OCI-LY1 (cell line): ENCODE data around the gene TTC3.

Experiments
- H2AFZ ChIP-seq: fragments of 200-600 bp; sonication (generic), shearing (Covaris generic); 2 replicates; pipeline ENCODE4 v1.6.0; 2014; ENCODE audit warnings: antibody characterized with exemption, mild to moderate bottlenecking, low read length
- H3F3A ChIP-seq: fragments of 200-600 bp; sonication (generic), shearing (Covaris generic); 2 replicates; pipeline ENCODE4 v1.6.0; 2014; ENCODE audit warnings: mild to moderate bottlenecking, antibody characterized with exemption, low read length, moderate library complexity; ENCODE audit not compliant: insufficient read depth
- H3K27ac ChIP-seq: fragments of 200-600 bp; sonication (generic); 2 replicates; pipeline ENCODE4 v1.5.1; 2014; ENCODE audit warnings: low read length, mixed run types, mild to moderate bottlenecking, low read depth; ENCODE audit not compliant: poor library complexity, severe bottlenecking
- H3K27me3 ChIP-seq: fragments of 200-600 bp; sonication (generic); 2 replicates; pipeline ENCODE4 v1.6.0; 2014; ENCODE audit warnings: antibody characterized with exemption, mild to moderate bottlenecking, low read length, moderate library complexity; ENCODE audit not compliant: insufficient read depth
- H3K36me3 ChIP-seq: fragments of 200-600 bp; sonication (generic); 2 replicates; pipeline ENCODE4 v1.6.1; 2014; ENCODE audit warnings: mild to moderate bottlenecking, antibody characterized with exemption, low read length, moderate library complexity, mixed read lengths; ENCODE audit not compliant: insufficient read depth
- H3K4me1 ChIP-seq: fragments of 200-600 bp; sonication (generic); 2 replicates; pipeline ENCODE4 v1.5.1; 2014; ENCODE audit warnings: mild to moderate bottlenecking, low read length, moderate library complexity; ENCODE audit not compliant: insufficient read depth, severe bottlenecking
- H3K4me2 ChIP-seq: fragments of 200-600 bp; sonication (generic), shearing (Covaris generic); 2 replicates; pipeline ENCODE4 v1.6.1; 2014; ENCODE audit warnings: low read length
- H3K4me3 ChIP-seq: fragments of 200-600 bp; sonication (generic); 2 replicates; pipeline ENCODE4 v1.5.1; 2014; ENCODE audit warnings: low read length, low read depth, mild to moderate bottlenecking, mixed read lengths; ENCODE audit not compliant: poor library complexity, severe bottlenecking
- H3K79me2 ChIP-seq: fragments of 200-600 bp; shearing (Covaris generic); 2 replicates; pipeline ENCODE4 v1.6.1; 2016; ENCODE audit warnings: mixed run types, low read length, mixed read lengths; ENCODE audit not compliant: insufficient read depth
- H3K9ac ChIP-seq: fragments of 200-600 bp; sonication (generic), shearing (Covaris generic); 2 replicates; pipeline ENCODE4 v1.6.1; 2014; ENCODE audit warnings: mild to moderate bottlenecking, low read length, mixed read lengths
- H3K9me2 ChIP-seq: fragments of 200-600 bp; sonication (generic), shearing (Covaris generic); 2 replicates; pipeline ENCODE4 v1.6.1; 2014; ENCODE audit warnings: low read depth, mild to moderate bottlenecking, low read length, mixed read lengths
- H3K9me3 ChIP-seq: fragments of 200-600 bp; shearing (Covaris generic); 2 replicates; pipeline ENCODE4 v1.6.1; 2014; ENCODE audit warnings: low read length, mixed read lengths
- H4K20me1 ChIP-seq: fragments of 200-600 bp; sonication (generic), shearing (Covaris generic); 2 replicates; pipeline ENCODE4 v1.6.0; 2016; ENCODE audit warnings: mild to moderate bottlenecking, low read length; ENCODE audit not compliant: insufficient read depth
- EZH2 ChIP-seq: fragments of 200-600 bp; sonication (generic), shearing (Covaris generic); IDR thresholded peaks from 2 replicates; pipeline ENCODE4 v1.8.0; 2017; ENCODE audit warnings: borderline replicate concordance, mixed run types, mild to moderate bottlenecking, antibody characterized with exemption, low read length, moderate library complexity, mixed read lengths
- TF ChIP-seq, protein P1 (sequence below): fragments of 200-600 bp; sonication (generic), shearing (Covaris generic); IDR thresholded peaks from 2 replicates; pipeline ENCODE4 v1.5.1; 2017; ENCODE audit warnings: mild to moderate bottlenecking, antibody characterized with exemption, low read length, moderate library complexity, mixed read lengths

TTC3 gene

DNA sequence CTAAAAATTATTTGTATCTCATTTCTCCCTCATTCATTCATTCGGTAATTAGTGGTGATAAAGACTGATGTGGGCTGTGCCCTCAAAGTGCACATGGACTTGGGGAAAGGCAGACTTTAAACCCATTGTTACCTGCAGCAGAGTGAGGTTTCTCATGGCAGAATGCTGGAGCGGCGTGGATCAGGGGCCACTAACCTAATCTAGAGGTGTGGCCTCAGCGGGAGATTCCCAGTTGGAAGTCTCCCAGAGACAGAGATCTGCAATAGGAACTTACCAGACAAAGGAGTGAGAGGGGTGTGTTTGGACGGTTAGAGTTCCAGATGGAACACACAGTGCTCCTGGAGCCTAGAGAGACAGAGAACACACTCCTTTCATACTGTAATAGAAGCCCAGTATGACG lies 120.6 kb downstream of the TTC3 start:
- H3K9me2 ChIP-seq, result no peaks in the 10 kb centered on the region
- H3K9me3 ChIP-seq, result no peaks in the 10 kb centered on the region
- H4K20me1 ChIP-seq, result no peaks in the 10 kb centered on the region
- H3F3A ChIP-seq, result no peaks in the 10 kb centered on the region
- no peak overlapping the region for H3K27ac ChIP-seq
- no peak overlapping the region for H2AFZ ChIP-seq
- H3K4me1 ChIP-seq, result no peaks in the 10 kb centered on the region
- H3K9ac ChIP-seq, result no peak overlapping the region
- peaks cover 86% of the 10 kb centered on the region for H3K36me3 ChIP-seq
- no peaks in the 10 kb centered on the region for H3K79me2 ChIP-seq
- TF ChIP-seq EZH2, result no peak
- TF ChIP-seq, protein P1, sequence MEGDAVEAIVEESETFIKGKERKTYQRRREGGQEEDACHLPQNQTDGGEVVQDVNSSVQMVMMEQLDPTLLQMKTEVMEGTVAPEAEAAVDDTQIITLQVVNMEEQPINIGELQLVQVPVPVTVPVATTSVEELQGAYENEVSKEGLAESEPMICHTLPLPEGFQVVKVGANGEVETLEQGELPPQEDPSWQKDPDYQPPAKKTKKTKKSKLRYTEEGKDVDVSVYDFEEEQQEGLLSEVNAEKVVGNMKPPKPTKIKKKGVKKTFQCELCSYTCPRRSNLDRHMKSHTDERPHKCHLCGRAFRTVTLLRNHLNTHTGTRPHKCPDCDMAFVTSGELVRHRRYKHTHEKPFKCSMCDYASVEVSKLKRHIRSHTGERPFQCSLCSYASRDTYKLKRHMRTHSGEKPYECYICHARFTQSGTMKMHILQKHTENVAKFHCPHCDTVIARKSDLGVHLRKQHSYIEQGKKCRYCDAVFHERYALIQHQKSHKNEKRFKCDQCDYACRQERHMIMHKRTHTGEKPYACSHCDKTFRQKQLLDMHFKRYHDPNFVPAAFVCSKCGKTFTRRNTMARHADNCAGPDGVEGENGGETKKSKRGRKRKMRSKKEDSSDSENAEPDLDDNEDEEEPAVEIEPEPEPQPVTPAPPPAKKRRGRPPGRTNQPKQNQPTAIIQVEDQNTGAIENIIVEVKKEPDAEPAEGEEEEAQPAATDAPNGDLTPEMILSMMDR, result no peak
- H3K4me2 ChIP-seq, result no peak overlapping the region
- no peak overlapping the region for H3K4me3 ChIP-seq
- no peaks in the 10 kb centered on the region for H3K27me3 ChIP-seq

DNA sequence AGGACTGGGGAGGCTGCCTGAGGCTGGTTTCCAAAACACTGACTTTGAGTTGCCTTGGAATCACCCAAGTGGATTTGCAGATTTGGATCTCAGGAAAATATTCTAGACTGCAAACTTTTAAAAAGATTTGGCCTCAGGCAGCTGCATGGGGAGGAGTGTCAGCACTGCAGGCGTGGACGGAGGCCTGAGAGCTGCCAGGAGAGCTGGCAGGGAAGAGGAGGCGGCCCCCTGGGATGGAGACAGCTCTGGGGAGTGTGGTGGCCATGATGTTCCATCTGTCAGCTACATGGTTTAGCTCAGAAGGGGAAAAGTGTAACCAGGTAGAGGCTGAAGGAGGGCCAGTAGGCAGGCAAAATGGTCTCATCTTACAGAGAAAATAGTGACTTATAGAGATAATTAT lies 122.0 kb downstream of the TTC3 start:
- no peaks in the 10 kb centered on the region for H3K79me2 ChIP-seq
- no peak overlapping the region for H2AFZ ChIP-seq
- H3K27ac ChIP-seq, result no peak overlapping the region
- H3K9me3 ChIP-seq, result no peaks in the 10 kb centered on the region
- H3K9me2 ChIP-seq, result no peaks in the 10 kb centered on the region
- no peaks in the 10 kb centered on the region for H4K20me1 ChIP-seq
- no peaks in the 10 kb centered on the region for H3K27me3 ChIP-seq
- no peak overlapping the region for H3K9ac ChIP-seq
- H3K36me3 ChIP-seq, result peaks cover 83% of the 10 kb centered on the region
- no peak overlapping the region for H3K4me3 ChIP-seq
- TF ChIP-seq, protein P1, result no peak
- TF ChIP-seq EZH2, result no peak
- no peaks in the 10 kb centered on the region for H3K4me1 ChIP-seq
- no peaks in the 10 kb centered on the region for H3F3A ChIP-seq
- H3K4me2 ChIP-seq, result no peak overlapping the region

DNA sequence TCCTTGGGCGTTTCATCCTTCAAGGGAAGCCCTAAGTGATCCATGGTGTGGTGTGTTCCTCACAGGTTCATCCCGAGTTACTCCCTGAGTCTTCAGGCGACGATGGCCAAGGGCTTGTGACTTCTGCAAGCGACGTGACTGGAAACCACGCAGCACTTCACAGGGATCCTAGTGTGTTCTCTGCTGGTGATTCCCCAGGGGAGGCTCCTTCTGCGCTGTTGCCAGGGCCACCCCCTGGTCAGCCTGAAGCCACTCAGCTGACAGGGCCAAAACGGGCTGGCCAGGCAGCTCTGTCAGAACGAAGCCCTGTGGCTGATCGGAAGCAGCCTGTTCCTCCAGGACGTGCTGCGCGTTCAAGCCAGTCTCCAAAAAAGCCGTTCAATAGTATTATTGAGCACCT lies 122.6 kb downstream of the TTC3 start:
- no peaks in the 10 kb centered on the region for H4K20me1 ChIP-seq
- H3K79me2 ChIP-seq, result no peaks in the 10 kb centered on the region
- no peaks in the 10 kb centered on the region for H3K27me3 ChIP-seq
- no peak overlapping the region for H3K4me2 ChIP-seq
- no peak overlapping the region for H3K4me3 ChIP-seq
- TF ChIP-seq, protein P1, result no peak
- no peak for TF ChIP-seq EZH2
- no peaks in the 10 kb centered on the region for H3K4me1 ChIP-seq
- no peak overlapping the region for H3K9ac ChIP-seq
- H3K36me3 ChIP-seq, result peaks cover 83% of the 10 kb centered on the region
- H3K9me2 ChIP-seq, result no peaks in the 10 kb centered on the region
- H2AFZ ChIP-seq, result no peak overlapping the region
- no peak overlapping the region for H3K27ac ChIP-seq
- H3K9me3 ChIP-seq, result no peaks in the 10 kb centered on the region
- no peaks in the 10 kb centered on the region for H3F3A ChIP-seq
